Stimulated activated CD8-positive, alpha-beta memory T cell treated with anti-CD3 and anti-CD28 coated beads, Interleukin-2, amount 100 ng/mL, for 1 hour (primary cell): ENCODE results near the gene PLXNA1.

Source experiments
- DNase-seq, 2 donors: peaks; one replicate each; pipeline ENCODE4 v3.0.0-alpha.2; 2020; ENCODE audit warnings: low read depth in 2 of 2

PLXNA1 gene

GRCh38 chr3:126987129-126987528 is 4.2 kb downstream of the PLXNA1 start:
- no peak for DNase-seq

- DNase-seq: no peak
These were observed 4.7 kb downstream of the PLXNA1 start for GRCh38 chr3:126987596-126987995.

- DNase-seq: no peak
These were observed 5.6 kb downstream of the PLXNA1 start for GRCh38 chr3:126988451-126989021.

GRCh38 chr3:126989316-126990023 is 6.6 kb downstream of the PLXNA1 start:
- DNase-seq: no peak

GRCh38 chr3:126990024-126990700 is 7.2 kb downstream of the PLXNA1 start:
- no peak for DNase-seq

GRCh38 chr3:126990890-126991289 is 8.0 kb downstream of the PLXNA1 start:
- DNase-seq: no peak

GRCh38 chr3:126991366-126992200 is 8.7 kb downstream of the PLXNA1 start:
- no peak for DNase-seq

- no peak for DNase-seq
These were observed 9.3 kb downstream of the PLXNA1 start for GRCh38 chr3:126992216-126992615.

- no peak for DNase-seq
These were observed 9.9 kb downstream of the PLXNA1 start for GRCh38 chr3:126992776-126993175.

GRCh38 chr3:126993436-126993835 is 10.5 kb downstream of the PLXNA1 start:
- no peak for DNase-seq

- no peak for DNase-seq
These were observed 11.8 kb downstream of the PLXNA1 start for GRCh38 chr3:126994661-126995245.

- DNase-seq: no peak
These were observed 12.4 kb downstream of the PLXNA1 start for GRCh38 chr3:126995254-126995780.

- no peak for DNase-seq
These were observed 13.1 kb downstream of the PLXNA1 start for GRCh38 chr3:126995926-126996512.

- no peak for DNase-seq
These were observed 14.0 kb downstream of the PLXNA1 start for GRCh38 chr3:126996905-126997304.

GRCh38 chr3:126997455-126998038 is 14.6 kb downstream of the PLXNA1 start:
- DNase-seq: no peak

GRCh38 chr3:126998320-126998719 is 15.4 kb downstream of the PLXNA1 start:
- DNase-seq: no peak

- DNase-seq: no peak
These were observed 15.8 kb downstream of the PLXNA1 start for GRCh38 chr3:126998728-126999127.

- DNase-seq: no peak
These were observed 16.5 kb downstream of the PLXNA1 start for GRCh38 chr3:126999383-126999782.

- no peak for DNase-seq
These were observed 17.2 kb downstream of the PLXNA1 start for GRCh38 chr3:127000119-127000518.

GRCh38 chr3:127000761-127001160 is 17.8 kb downstream of the PLXNA1 start:
- no peak for DNase-seq
